Measurements from ENCODE around the gene GPR139.

GPR139 gene

DNA sequence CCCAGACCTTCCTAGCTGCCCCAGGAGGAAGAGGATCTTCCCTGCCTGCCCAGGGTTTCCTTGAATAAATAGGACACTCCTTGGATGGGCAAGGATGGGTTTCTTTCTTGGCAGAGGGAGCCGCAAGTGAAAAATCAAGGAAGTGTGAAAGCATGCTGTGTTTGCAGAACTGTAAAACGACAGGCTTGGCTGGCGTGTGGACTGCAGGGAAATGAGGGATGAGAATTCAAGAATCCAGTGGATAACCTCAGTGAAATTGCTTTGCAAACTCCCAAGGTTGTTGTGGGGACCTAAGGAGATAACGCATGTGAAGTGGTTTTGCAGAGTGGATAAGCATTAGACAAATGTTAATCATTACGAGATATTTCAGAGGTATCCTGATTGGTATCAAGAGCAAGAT, 20.4 kb downstream of the GPR139 start:
- DNase-seq (ENCODE audit: low spot score): no peak

DNA sequence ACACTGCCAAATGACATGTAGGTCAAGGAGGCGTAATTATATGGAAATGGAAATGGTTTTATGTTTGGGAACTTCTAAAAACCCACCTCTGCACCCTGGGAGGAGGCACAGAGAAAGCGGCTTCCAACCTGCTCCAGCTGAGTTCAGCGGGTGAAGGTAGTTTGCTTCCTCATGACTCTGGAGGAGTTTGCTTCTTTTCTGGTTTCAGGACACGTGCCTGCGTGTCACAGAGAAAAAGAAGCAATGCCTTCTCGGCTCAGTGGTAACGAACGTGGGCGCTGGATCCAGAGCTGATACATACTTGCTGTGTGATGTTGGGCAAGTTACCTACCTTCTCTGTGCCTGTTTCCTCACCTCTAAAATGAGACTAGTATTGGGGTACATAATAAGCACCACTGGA, 22.1 kb downstream of the GPR139 start:
- DNase-seq (ENCODE audit: low spot score): no peak

DNA sequence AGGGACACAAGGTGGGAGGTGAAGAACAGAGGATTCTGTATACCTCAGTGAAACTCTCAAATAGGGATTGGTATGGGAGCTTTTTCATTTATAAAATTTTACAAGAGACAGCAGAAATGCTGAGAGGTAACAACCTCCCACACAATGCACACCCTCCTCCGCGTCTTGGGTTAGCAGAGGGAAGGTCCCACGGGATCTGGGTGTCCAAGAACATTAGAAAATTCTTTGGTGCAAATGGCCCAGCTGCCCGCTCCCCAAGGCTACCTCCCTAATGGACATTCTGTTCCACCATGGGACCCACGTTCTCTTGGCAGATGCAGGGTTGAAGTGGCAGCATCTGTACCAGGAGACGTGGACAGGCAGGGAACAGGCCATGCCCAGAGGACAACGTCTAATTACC, 22.5 kb downstream of the GPR139 start:
- DNase-seq (ENCODE audit: low spot score): no peak

DNA sequence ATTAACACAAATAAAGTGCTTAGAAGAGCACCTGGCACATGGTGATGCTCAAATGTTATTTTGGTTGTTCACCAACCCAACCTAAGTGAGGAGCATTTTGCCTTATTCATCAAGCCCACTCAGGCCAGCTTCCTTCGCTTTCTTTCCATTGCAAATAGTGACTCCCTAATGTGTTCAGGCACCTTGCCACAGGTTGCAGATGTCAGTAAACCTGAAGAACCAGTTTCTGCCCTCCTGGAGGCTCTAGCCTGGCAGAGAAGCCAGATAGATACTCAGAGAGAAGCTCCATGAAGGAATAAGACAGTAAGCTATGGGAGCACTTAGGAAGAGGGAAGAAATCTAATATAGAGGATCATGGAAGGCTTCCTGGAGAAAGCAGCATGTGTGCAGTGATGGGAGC, 23.9 kb downstream of the GPR139 start:
- DNase-seq (ENCODE audit: low spot score): no peak

DNA sequence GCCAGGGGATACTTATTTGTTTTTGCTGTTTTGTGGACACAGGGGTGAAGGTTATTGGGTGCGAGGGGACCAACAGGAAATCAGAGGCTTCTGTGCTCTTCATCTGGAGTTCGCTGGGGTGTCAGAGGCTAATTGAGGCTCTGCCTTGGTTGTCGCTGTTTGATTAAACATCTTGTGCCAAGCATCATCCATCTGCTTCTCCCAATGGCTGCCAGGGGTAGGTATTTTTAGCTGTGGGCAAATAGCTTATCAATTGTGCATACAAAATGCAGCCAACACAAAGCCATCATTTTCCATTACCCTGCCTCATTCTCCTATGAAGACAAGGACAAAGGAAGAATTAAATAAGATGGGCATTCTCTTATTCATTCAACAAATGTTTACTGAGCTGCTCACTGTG, 27.8 kb downstream of the GPR139 start:
- DNase-seq (ENCODE audit: low spot score): no peak

DNA sequence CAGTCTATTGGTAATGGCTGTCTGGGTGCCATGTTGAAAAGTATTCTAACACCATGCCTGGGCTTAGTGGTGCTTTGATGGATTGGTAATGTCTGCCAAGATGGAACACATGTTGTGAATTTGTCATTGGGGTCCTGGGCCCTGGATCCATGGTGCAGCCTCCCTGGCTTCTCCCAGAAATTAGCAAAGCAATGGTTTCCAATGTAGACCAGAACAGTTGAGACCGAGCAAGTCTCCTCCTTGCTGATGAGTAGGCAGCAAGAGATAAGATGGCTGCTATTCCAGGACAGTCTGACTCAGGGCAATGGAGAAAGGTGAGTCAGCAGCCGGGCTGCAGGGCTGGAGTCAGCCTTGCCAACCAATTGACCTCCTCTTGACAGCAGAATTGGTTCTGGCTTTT, 30.8 kb downstream of the GPR139 start:
- no peak for DNase-seq (ENCODE audit: low spot score)

DNA sequence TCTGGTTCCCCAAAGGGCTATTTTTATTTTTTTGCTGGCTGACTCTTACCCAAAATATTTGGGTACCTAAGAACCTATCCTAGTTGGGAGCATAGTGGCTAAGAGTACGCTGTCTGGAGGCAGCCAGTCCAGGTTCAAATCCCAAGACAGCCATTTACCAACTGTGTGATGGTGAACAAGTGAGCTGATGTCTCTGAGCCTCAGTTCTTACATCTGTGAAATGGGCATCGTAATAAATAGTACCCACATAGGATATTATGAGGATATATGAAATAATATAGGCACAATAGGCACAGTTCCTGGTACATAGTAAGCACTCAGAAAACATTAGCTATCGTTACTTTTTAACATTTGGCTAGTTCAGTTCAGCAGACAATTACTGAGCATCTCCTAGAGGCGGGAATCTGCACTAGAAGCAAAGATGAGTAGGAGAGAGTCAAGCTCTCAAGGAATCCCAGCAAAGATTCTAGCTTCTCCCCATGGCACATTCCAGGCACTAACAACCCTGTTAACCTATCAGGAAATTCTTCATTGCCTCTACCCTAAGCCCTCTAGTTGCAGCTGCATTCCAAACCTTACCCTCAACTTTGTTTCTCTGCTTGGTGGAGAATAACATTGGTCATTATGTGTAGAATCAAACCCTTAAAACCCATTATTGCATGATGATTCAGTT, 31.6 kb downstream of the GPR139 start:
- no peak for DNase-seq (ENCODE audit: low spot score)

DNA sequence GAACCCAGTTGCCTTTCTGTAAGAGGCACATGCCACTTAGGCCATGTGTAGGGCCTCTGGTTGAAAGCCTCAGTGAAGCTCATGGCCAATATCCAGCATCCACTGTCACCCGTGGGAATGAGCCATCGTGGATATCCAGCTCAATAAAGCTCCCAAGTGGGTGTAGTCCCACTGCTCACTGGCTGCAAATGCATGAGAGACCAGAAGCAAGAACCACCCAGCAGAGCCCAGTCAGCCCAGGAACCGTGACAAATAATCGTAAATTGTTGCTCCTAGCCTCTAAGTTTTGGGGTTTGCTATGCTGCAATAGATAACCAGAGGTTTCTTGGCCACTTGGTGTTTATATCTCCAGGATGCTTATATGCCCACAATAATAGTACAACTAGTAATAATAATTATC, 33.7 kb downstream of the GPR139 start:
- no peak for DNase-seq (ENCODE audit: low spot score)

DNA sequence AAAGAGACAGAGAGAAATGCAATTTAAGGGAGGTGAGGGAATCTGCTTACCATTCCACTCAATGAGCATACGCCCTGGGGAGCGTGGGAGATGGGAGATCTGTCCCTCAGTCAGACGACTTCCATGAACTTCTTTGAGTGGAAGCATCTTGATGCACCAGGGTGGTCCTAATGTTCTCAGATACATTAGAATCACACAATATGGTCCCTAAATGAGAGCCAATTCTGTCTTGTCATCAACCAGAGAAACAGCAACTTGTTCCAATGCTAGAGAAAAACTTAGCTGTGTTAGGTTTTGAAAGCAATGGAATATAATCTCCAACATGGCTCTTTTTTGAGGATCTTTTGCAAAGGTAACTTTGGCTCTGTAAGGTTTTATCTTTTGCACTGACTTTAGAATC, 44.1 kb downstream of the GPR139 start:
- DNase-seq (ENCODE audit: low spot score): no peak

DNA sequence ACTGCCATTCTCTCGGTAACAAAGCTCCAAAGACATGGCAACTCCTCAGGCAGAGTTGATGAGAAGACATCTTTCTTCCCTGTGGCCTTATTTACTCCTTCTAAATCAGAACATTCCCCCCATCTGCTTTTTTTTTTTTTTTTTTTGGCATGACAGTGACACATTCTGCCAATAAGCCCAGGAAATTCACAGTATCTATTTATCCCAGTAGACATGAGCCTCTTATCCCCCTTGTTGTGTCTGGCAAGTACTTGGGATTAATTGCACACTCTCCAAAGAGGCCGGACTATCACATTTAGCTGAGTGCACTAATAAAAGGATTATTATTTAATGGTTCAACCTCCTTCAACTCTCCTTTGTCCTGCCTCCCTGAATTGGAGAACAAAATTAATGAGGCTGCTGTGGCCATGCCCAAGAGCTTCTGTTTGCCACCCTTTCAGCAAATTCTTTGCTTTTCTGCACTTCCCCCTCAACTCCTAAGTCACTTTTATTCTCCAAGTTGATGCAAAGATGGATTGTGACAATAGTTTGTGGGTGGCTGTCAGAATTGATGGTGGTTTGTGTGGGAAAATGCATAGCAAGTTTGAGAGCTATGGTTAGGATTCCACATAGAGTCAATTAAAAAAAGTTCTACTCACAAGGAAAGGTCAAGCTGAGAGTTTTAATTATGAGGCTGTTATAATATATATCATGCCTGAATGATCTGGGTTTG, 47.2 kb downstream of the GPR139 start:
- DNase-seq (ENCODE audit: low spot score): no peak

DNA sequence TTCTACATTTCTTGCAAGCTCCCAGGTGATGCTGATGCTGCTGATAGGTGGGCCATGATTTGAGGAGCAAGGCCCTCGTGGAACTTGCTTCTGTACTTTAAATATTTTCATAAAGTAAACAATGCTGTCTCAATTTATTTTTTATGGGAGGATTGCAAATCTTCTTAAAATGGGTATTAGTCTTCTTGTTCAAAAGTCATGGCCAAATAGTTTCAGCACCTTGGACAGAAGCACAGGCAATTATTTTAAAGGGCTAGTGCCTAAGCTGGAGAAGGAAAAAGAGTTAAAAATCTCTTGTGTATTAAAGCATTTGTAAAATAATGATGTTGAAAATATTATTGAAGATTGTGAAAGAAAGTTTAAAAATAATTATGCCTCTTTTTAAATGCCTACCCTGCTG, 50.5 kb downstream of the GPR139 start:
- no peak for DNase-seq (ENCODE audit: low spot score)

DNA sequence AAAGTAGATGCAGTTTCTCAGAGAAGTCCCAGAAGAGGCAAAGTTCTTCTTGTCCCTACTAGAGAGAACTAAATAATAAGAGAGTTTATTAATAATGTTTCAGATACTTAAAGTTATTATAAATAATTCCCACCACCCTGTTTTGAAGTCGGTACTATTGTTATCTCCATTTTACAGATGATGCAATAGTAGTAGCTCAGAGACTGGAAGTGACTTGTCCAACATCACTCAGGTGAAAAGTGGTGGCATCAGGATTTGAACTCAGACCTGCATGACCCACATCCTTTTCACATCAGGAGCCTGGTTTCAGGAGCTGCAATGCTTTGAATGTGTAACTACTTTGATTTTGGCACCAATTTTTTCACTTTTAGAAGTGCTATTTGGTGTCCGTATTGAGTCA, 52.7 kb downstream of the GPR139 start:
- no peak for DNase-seq (ENCODE audit: low spot score)

DNA sequence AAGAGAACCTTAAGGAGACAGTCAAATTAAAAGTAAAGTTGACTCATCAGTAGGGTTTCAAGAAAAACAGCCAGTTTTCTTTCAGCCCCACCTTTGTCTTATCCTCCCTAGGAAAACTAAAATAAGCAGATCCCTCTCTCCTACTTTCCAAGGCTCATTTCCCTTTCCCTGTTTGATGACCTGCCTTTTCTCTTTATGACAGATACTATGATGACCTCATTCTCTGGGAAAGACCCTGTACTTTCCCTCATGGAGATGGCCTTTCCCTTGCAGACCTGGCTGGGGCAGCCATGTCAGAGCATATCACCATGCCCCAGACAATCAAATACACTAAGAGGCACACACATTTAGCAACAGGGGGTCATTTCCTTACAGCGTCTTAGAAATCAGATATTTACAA, 53.6 kb downstream of the GPR139 start:
- DNase-seq (ENCODE audit: low spot score): no peak

DNA sequence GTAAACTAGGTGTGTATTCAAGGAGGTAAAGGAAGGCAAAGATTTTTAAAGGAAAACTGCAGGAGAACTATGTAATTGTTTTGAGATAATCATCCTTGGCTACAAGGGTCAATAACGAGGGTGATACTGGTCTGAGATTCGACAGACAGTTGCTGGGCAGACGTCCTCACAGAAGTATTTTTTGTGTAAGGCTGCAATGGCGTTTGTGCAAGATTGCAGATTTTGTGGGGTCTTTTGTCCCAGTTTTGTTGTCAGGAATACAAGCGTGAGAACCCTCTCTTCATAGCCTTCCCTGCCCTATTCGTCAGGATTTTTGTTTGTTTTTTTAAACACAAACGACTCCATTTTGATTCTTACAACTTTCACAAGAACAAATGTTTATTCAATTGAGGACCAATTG, 57.5 kb downstream of the GPR139 start:
- no peak for DNase-seq (ENCODE audit: low spot score)

DNA sequence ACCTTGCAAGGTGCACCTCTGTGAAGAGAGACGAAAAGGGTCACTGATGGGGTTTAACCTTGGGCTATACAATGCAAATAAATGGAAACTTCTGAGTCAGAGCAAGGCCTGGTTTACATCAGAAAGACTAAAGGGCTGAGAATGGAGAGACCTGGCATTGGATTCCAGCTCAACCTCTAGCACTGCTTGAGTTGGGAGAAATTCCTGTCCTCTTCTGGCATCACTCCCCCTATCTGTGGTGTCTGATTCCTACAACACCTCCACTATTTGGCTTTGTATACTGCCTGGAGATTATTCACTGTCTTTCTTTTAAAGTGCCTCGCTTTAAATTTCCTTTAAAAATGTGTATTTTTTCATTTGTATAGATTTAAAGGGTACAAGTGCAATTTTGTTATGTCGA, 68.8 kb downstream of the GPR139 start:
- no peak for DNase-seq (ENCODE audit: low spot score)

DNA sequence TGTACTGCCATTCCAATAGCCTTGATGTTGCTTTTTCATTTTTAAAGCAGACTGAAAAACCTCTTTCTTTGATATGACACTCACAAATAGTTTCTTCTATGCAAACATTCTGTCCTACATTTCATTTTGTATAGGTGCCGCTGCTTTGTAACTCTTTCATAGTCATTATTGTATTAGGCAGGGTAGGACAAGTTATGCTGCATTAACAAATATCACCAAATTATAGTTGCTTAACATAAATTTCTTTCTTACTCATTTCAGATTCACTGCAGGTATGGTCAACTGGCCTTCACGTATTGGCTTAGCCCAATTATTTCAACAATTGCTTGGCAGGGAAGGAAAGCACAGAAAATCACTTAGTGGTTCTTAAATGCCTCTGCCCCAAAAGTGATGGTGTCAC, 70.8 kb downstream of the GPR139 start:
- DNase-seq (ENCODE audit: low spot score): no peak

DNA sequence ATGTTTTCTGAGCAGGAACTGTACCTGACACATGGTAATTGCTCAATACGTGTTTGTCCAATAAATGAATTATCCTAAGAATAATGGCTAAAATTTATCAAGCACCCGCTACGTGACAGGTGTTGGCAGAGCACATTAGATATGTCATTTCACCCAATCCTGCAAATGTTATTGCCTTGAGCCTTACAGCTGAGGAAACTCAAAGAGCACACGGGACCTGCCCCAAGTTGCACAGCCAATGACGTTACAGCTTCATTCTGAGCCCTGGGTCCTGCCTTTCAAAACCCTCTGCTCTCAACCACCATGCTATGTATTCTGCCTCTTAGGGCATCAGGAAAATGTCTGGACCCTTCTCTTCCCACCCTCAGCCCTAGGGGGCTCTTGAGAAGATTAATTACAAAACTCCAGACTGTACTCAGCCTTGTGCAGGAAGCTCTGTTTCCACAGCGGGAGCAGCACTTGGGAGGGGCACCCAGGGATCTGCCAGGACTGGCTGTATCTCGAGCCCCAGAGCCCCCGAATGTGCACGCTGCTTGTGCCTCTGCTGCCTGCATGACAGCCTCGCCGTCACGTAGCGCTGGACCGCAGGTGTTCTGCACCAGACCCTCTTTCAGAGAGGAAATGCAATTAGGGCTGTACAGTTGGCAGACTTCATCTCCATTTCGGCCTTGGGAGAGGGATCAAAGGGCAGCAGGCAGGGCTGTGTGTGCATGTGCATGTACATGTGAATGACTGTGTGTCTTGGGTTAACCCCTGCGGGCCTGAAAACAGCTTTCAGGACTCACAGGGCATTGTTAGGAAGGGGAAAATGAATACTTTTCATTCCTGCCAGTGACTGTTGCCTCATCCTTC, 71.6 kb downstream of the GPR139 start:
- DNase-seq (ENCODE audit: low spot score): no peak

DNA sequence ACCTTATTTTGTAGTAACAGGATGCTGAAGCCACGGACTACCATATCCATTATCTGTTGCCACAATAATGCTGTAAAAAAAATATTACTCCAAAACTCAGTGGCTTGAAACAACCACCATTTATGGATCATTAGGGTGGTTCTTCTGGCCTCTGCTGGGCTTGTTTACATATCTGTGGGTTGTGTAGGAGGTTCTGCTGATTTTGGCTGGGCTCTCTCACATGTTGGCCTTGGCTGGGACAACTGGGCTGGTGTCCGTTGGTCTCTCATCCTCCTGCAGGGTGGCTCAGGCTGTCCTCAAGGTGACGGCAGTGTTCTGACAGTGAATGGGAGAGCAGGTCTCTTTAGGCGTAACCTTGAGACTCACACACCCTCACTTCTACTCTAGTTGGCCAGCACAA, 76.0 kb downstream of the GPR139 start:
- DNase-seq (ENCODE audit: low spot score): no peak

DNA sequence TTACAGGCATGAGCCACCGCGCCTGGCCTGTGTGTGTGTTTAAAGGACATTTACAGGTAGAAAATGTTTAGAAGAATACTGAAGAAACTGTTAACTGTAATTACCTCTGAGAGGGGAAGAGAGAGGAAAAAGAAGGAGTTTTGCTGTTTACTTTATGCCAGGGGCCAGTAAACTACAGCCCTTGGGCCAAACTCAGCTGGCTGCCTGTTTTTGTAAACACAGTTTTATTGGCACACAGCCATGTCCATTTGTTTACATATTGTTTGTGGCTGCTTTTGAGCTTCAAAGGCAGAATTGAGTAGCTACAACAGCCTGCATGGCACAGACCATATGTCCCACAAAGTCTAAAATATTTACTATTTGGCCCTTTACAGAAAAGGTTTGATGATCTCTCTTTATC, 76.4 kb downstream of the GPR139 start:
- no peak for DNase-seq (ENCODE audit: low spot score)

DNA sequence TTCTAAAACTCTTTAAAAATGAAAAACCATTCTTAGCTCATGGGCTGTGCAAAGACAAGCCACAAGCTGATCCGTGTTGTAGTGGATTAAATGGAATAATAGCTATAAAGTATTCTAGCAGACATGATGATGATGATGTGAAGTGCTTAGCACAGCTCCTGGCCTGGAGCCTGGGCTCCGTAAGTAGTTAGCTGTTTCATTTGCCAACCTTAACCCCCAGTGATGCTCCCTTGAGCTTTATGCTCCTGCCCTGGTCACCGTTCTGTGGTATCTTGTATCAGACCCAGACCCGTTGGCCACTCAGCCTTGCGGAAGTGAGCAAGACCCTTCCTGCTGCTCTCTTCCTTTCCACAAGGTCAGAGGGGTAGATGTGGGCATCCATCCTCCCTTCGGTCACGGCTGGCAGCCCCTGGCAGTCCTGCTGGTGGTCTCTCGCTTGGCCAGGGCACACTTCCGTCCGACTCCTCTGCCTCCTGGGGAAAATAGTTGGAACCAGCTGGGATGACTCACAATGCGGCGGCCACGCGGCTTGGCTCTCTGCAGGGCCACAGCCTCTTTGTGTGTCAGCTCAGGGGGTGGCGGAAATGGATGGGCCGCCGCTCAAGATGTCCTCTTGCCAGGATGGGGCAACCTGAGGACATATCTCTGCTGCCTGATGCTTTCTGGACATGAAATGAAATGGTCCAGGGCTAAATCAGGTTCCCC, 79.1 kb downstream of the GPR139 start:
- no peak for DNase-seq (ENCODE audit: low spot score)

DNA sequence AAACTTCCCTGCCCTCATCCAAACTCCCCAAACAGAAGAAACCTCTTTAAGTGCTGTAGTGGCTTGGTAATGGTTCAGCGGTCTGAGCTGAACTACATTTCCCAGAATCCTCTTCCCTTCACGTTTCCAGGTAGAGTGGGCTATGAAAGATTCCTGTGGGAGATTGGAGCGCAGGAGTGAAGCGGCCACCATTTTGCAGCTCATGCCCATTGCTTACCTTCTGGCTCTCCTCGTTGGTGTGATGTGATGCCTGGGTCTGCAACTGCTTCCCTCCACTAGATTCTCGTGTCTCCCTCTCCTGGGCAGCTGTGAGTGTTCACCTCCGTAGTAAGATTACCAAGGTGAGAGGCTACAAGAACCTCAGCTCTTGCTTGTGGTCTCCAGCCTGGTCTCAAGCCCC, 82.1 kb downstream of the GPR139 start:
- no peak for DNase-seq (ENCODE audit: low spot score)

DNA sequence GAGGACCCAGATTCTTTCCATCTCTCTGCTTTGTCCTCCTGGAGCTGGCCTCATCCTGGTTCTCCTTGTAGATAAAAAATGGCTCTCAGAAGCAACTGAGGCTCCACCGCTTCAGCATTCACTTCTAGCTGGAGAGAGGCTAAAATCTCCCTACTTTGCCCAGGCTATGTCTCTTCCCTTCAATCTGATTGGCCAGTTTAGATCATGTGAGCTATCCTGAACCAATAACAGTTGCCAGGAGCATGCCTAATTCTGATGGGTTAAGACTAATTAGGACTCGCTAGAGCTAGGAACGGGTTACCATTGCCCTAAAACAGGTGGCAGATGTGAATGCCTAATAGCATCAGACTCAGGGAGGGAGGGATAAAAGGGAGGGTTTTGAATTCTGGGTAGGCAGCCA, 89.6 kb downstream of the GPR139 start:
- no peak for DNase-seq (ENCODE audit: low spot score)

Measured in germinal center (tissue), 1 donor.